K562 (cell line): Measurements from ENCODE around the gene DYNLT4. TPM values are rescaled to one million over a fixed set of nuclear protein-coding genes. Genes with fewer than 3 reads are reported as not detected.

ENCODE experiments used
- BRF1 ChIP-seq: IDR thresholded peaks from 3 replicates; pipeline ENCODE4 v1.6.1; 2011; ENCODE audit warnings: borderline replicate concordance, mild to moderate bottlenecking; ENCODE audit not compliant: insufficient read length; ENCODE audit errors: extremely low read depth
- DACH1 ChIP-seq: fragments of 450-650 bp; IDR thresholded peaks from 2 replicates; pipeline ENCODE4 v1.6.1; 2018; ENCODE audit not compliant: partially characterized antibody
- DIDO1 ChIP-seq: fragments of 450-650 bp; IDR thresholded peaks from 2 replicates; pipeline ENCODE4 v1.6.1; 2016; ENCODE audit warnings: low read depth, missing biosample characterization, missing genetic modification characterization
- HDAC1 ChIP-seq, 2 experiments: fragments of 450-650 bp; IDR thresholded peaks; 2 replicates each; pipeline ENCODE4 v1.6.1; 2016 to 2017; ENCODE audit warnings: inconsistent platforms in 1 of 2, mild to moderate bottlenecking in 1 of 2, moderate library complexity in 1 of 2
- HDAC6 ChIP-seq: IDR thresholded peaks from 2 replicates; pipeline ENCODE4 v1.6.1; 2012; ENCODE audit warnings: low read depth, mild to moderate bottlenecking, control low read depth, inconsistent platforms, low read length, moderate library complexity
- HLTF ChIP-seq: fragments of 450-650 bp; IDR thresholded peaks from 2 replicates; pipeline ENCODE4 v1.6.1; 2016
- MEF2D ChIP-seq: conservative IDR thresholded peaks from 2 replicates; pipeline ENCODE4 v1.6.1; 2016; ENCODE audit warnings: low read depth, missing genetic modification characterization, missing compliant biosample characterization
- PATZ1 ChIP-seq: fragments of 250-450 bp; sonication (Bioruptor Pico); IDR thresholded peaks from 2 replicates; pipeline ENCODE4 v1.5.0; 2020; ENCODE audit warnings: mild to moderate bottlenecking, borderline replicate concordance
- POLR2AphosphoS2 ChIP-seq: IDR thresholded peaks from 2 replicates; pipeline ENCODE4 v1.6.1; 2012; ENCODE audit warnings: low read length, improper control_type of control experiment
- ZNF133 ChIP-seq: fragments of 250-450 bp; sonication (Bioruptor Pico); IDR thresholded peaks from 2 replicates; pipeline ENCODE4 v1.4.0; 2020; ENCODE audit warnings: mild to moderate bottlenecking
- ZNF318 ChIP-seq, 2 experiments: fragments of 450-650 bp; IDR thresholded peaks; 2 replicates each; pipeline ENCODE4 v1.6.1; 2016; ENCODE audit warnings: mild to moderate bottlenecking in 2 of 2, borderline replicate concordance in 1 of 2, low read depth in 1 of 2, moderate library complexity in 1 of 2
- ZNF408 ChIP-seq: fragments of 250-450 bp; sonication (Bioruptor Pico); IDR thresholded peaks from 2 replicates; pipeline ENCODE4 v1.4.0; 2020; ENCODE audit warnings: low read depth, mild to moderate bottlenecking, moderate library complexity
- polyA plus RNA-seq, 8 experiments: library from polyadenylated mRNA; depleted of rRNA in 4 of 8; stranded (reverse) in 5 of 8; unstranded in 3 of 8; fragments of >200 nt; fragmentation: Nextera tagmentation in 2 of 8; fragmentation: Illumina TruSeq in 1 of 8; extraction: Ambion mirVana in 2 of 8; extraction: Trizol in 1 of 8; gene quantifications; 2 replicates each; pipeline versions ENCODE4 v1.2.1 to v1.2.3, GENCODE V29; 2011 to 2014; ENCODE audit warnings: inconsistent platforms in 1 of 8, missing spikeins in 1 of 8
- total RNA-seq, 7 experiments: library from RNA; depleted of rRNA in 6 of 7; stranded (reverse); fragments of >200 nt in 6 of 7; fragmentation: Illumina TruSeq in 2 of 7; extraction: Trizol in 2 of 7; gene quantifications; 2 replicates each; pipeline versions ENCODE4 v1.2.1 to v1.2.3, GENCODE V29; 2011 to 2021; ENCODE audit warnings: low replicate concordance in 1 of 7

The DYNLT4 gene
- total and polyA plus RNA-seq, 9 of the 15 experiments (the other 6 are each of a cell fraction or from before 2014, with no cell fraction given) = 0.29 to 0.73 TPM; not detected in 7

DNA sequence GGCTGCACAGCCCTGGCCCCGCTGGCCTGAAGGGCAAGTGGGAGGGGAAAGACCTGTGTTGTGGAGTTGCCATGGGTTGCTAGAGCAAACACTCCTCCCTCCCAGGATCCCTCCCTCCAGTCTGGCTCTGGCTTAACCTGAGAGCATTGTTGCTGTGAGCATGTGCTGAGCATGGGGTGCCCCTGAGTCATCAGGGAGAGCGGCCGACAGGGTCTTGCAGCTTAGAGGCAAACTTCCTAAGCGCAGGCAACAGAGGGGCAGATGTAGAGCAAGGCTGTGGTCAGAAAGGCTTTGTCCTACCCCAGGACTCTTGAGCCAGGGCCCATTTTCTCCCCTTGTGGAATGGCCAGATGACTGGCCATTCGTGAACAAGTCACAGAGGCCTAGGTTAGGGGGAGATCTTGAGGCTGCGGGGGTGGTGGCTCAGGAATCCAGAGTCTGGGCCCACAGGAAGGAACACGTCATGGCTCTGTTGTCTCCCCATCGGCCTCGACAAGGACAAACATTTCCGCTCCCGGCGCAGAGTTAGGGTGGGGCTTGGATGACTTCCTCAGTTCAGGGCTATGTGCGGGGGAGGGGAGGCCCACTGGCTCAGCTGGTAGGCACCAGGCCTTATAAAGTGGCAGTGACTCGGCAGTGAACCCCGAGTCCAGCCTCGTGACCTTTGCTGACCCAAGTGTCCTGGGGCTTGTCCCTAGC, 362 bp upstream of the DYNLT4 start (continued):
- no peak for TF ChIP-seq PATZ1
- peak; percentile 39; the same call in 1 of the 2 replicates for TF ChIP-seq POLR2AphosphoS2
- peak; percentile 88 for TF ChIP-seq MEF2D (tag)
- TF ChIP-seq BRF1 = no peak
- 0 out of 2 replicates have a peak, but pooled peaks have one; percentile 47 for TF ChIP-seq HLTF
- no peak for TF ChIP-seq HDAC6
- no peak for TF ChIP-seq ZNF133
- TF ChIP-seq HDAC1 (IDR thresholded peaks at IDR 0.05) = peak in 1 of 2 experiments; percentile 78; a peak in 2 of 4 replicates
- TF ChIP-seq DIDO1 (tag) = peak; percentile 67
- TF ChIP-seq ZNF318 (IDR thresholded peaks at IDR 0.05; ENCODE audit: borderline replicate concordance in 1 of 2, low read depth in 1 of 2) = peak in 1 of 2 experiments; percentile 89; a peak in 2 of 4 replicates
- peak; percentile 95 for TF ChIP-seq DACH1
- no peak for TF ChIP-seq ZNF408 (CRISPR knock-in tag)
